SH-SY5Y (cell line): ENCODE measurements around the gene PLCB3.
A peak's percentile ranks its signal among the peaks of the same experiment; 100 is the strongest.

Experiments
- GATA2 ChIP-seq: IDR thresholded peaks from 2 replicates; pipeline ENCODE4 v1.6.1; 2011; ENCODE audit warnings: mild to moderate bottlenecking, low read depth, low read length
- GATA3 ChIP-seq: IDR thresholded peaks from 2 replicates; pipeline ENCODE4 v1.6.1; 2011; ENCODE audit warnings: low read depth, mild to moderate bottlenecking, low read length, moderate library complexity

Gene PLCB3

GRCh38 chr11:64285885-64286800 is 34.8 kb downstream of the PLCB3 start:
- no peak for TF ChIP-seq GATA3
- TF ChIP-seq GATA2: no peak

GRCh38 chr11:64286801-64287159 is 35.5 kb downstream of the PLCB3 start:
- TF ChIP-seq GATA2 (no peak), GATA3 (no peak)

GRCh38 chr11:64287676-64288352 is 36.5 kb downstream of the PLCB3 start:
- no peak for TF ChIP-seq GATA3
- no peak for TF ChIP-seq GATA2

GRCh38 chr11:64288353-64288750 is 37.0 kb downstream of the PLCB3 start:
- no peak for TF ChIP-seq GATA2
- TF ChIP-seq GATA3: no peak

- TF ChIP-seq GATA2: no peak
- no peak for TF ChIP-seq GATA3
Measured at GRCh38 chr11:64289002-64289564, 37.8 kb downstream of the PLCB3 start.

GRCh38 chr11:64290352-64291261 is 39.3 kb downstream of the PLCB3 start:
- TF ChIP-seq GATA2: no peak

- TF ChIP-seq GATA3 (no peak), GATA2 (peak; percentile 60)
Measured at GRCh38 chr11:64291262-64291751, 40.0 kb downstream of the PLCB3 start, which contains the start of gene KCNK4. Gene KCNK4 (plus strand): TSS chr11:64291302. CDS start chr11:64293019, 1,717 bp downstream.

- TF ChIP-seq GATA2 (no peak), GATA3 (no peak)
Measured at GRCh38 chr11:64291752-64292459, 40.6 kb downstream of the PLCB3 start.

- no peak for TF ChIP-seq GATA2
- no peak for TF ChIP-seq GATA3
Measured at GRCh38 chr11:64292460-64293254, 41.3 kb downstream of the PLCB3 start.

GRCh38 chr11:64294774-64295173 is 43.4 kb downstream of the PLCB3 start:
- TF ChIP-seq GATA2: no peak

- TF ChIP-seq GATA3: no peak
- no peak for TF ChIP-seq GATA2
Measured at GRCh38 chr11:64295760-64296159, 44.4 kb downstream of the PLCB3 start.

- TF ChIP-seq GATA2 (no peak), GATA3 (no peak)
Measured at GRCh38 chr11:64296236-64296635, 44.9 kb downstream of the PLCB3 start.
